ENCODE data around the gene EFS.
A peak's percentile ranks its signal among the peaks of the same experiment; 100 is the strongest.
"Not testable (repeated sequence)": the region's sequence is repeated elsewhere in the genome, so short reads cannot be mapped to it uniquely, and the experiment has no call there.

Gene EFS

GRCh38 chr14:23357261-23357660, 7.7 kb downstream of the EFS start:
- no peak for DNase-seq

- DNase-seq, result no peak
Measured at GRCh38 chr14:23356662-23357061, 8.3 kb downstream of the EFS start.

- no peak for DNase-seq
Measured at GRCh38 chr14:23355871-23356435, 9.0 kb downstream of the EFS start.

GRCh38 chr14:23354990-23355389, 10.0 kb downstream of the EFS start:
- DNase-seq, result no peak

- DNase-seq, result no peak
Measured at GRCh38 chr14:23353433-23353780, 11.6 kb downstream of the EFS start.

GRCh38 chr14:23352506-23353432, 12.2 kb downstream of the EFS start, which contains the start of gene SLC22A17:
TSS of gene SLC22A17 (minus strand) at chr14:23352887.
- DNase-seq, result peak; percentile 56

- DNase-seq, result no peak
Measured at GRCh38 chr14:23351681-23352505, 13.1 kb downstream of the EFS start.

- DNase-seq, result no peak
Measured at GRCh38 chr14:23349156-23349845, 15.7 kb downstream of the EFS start.

GRCh38 chr14:23348297-23348655, 16.7 kb downstream of the EFS start:
- no peak for DNase-seq

- DNase-seq, result no peak
Measured at GRCh38 chr14:23347406-23348296, 17.3 kb downstream of the EFS start.

GRCh38 chr14:23346693-23347405, 18.1 kb downstream of the EFS start:
- no peak for DNase-seq

- no peak for DNase-seq
Measured at GRCh38 chr14:23345987-23346692, 18.8 kb downstream of the EFS start.

GRCh38 chr14:23344481-23344880, 20.5 kb downstream of the EFS start:
- DNase-seq, result no peak

GRCh38 chr14:23339506-23340268, 25.3 kb downstream of the EFS start:
- DNase-seq, result no peak

- DNase-seq, result no peak
Measured at GRCh38 chr14:23335623-23336022, 29.3 kb downstream of the EFS start.

- DNase-seq, result peak; percentile 65
Measured at GRCh38 chr14:23327947-23328744, 36.8 kb downstream of the EFS start.

- no peak for DNase-seq
Measured at GRCh38 chr14:23326491-23327332, 38.3 kb downstream of the EFS start.

GRCh38 chr14:23325746-23326145, 39.2 kb downstream of the EFS start:
- DNase-seq, result not testable (repeated sequence)

Data from activated CD8-positive, alpha-beta memory T cell treated with anti-CD3 and anti-CD28 coated beads, Interleukin-2, amount 50 U/mL, for 4 hours (primary cell).